ENCODE results near the gene ARHGEF4.

- no peak for TF ChIP-seq CTCF (IDR thresholded peaks at IDR 0.05; ENCODE audit: extremely low read depth in 1 of 2, insufficient read depth in 1 of 2, low read depth in 1 of 2, low read length in 2 of 2)
- TF ChIP-seq MAX (IDR thresholded peaks at IDR 0.05; ENCODE audit: insufficient read depth, insufficient read length), result peak; percentile 80
- TF ChIP-seq JUN (IDR thresholded peaks at IDR 0.05; ENCODE audit: borderline replicate concordance, insufficient read depth, insufficient read length, low read depth), result no peak
- no peak for TF ChIP-seq GATA2 (IDR thresholded peaks at IDR 0.05; ENCODE audit: insufficient read depth, insufficient read length, low read depth, low read length)
- no peak for TF ChIP-seq EZH2 (IDR thresholded peaks at IDR 0.05; ENCODE audit: borderline replicate concordance, low read depth, low read length, severe bottlenecking)
- no peak for TF ChIP-seq FOS (IDR thresholded peaks at IDR 0.05; ENCODE audit: borderline replicate concordance, insufficient read depth, low read length)
Observed at GRCh38 chr2:131093006-131093695, 256.4 kb downstream of the ARHGEF4 start, which contains the start of gene FAM168B.

Data from endothelial cell of umbilical vein (primary cell).